Middle frontal gyrus (tissue), 1 donor: Measurements from ENCODE around the gene NINJ2.
"Not testable (repeated sequence)": the region's sequence is repeated elsewhere in the genome, so short reads cannot be mapped to it uniquely, and the experiment has no call there.

Experiments used
- DNase-seq: peaks from one replicate; pipeline ENCODE4 v3.0.0-alpha.2; 2015; ENCODE audit warnings: low spot score; ENCODE audit errors: extremely low spot score

The NINJ2 gene, protein sequence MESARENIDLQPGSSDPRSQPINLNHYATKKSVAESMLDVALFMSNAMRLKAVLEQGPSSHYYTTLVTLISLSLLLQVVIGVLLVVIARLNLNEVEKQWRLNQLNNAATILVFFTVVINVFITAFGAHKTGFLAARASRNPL

DNA sequence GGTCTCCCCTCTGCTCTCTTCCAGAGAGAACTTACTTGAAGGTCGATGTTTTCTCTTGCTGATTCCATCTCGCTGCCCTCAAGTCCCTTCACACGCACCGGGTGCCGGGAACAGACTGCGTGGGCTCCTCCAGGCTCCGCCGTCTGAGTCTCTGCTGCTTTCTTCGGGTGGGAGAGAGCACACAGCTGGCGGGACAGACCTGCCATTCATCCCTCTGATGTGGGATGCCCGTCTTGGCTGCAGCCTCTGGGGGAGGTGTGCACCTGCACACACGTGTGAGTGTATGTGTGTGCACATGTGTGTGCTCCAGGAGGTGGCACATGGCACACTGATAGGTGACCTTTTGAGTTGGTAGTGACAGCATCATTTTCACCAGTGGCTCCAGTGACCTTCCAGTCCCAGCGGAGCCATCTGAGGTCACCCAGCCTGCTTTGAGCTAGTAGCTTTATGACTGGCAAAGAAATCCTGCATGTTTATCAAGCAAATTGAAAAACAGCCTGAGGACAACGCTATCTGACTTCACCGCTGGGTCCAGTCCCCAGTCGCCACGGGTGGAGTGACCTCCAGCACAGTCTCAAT is at the start of gene NINJ2:
Gene NINJ2 (minus strand): TSS at position 153 of the 579 bp plus-strand sequence. CDS start 85 bp downstream, at position 68.
- DNase-seq = no peak

DNA sequence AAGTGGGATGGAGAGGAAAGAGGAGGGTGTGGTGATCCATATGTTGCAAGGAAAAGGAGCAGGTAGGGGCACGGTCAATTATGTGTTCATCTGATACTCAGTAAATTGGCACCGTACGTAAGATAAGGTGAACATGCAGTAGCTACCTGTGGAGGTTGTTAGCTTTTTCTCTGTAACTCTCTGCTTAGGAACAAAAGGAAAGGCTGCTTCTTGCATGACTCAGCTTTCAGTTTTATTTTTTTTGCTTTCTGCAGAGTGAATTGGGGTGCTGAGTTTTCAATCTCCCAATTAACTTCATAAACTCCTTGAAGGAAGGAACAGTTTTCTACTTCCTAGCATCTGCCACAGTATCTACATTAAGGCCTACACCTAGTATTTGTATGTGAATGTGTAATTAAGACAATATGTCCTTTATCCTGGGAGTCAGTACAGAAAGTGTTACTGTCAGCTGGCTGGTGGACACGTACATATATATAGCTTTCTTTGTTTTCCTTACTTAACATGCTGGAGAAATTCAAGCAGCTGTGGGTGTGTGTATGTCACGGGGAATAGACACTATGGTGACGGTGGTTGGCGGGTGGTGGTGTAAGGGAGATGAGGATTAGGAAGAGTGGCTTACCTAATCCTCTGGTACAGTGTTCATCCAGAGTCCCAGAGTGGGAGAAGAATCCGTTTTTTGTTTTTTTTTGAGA is 49.1 kb upstream of the NINJ2 start:
- no peak for DNase-seq

DNA sequence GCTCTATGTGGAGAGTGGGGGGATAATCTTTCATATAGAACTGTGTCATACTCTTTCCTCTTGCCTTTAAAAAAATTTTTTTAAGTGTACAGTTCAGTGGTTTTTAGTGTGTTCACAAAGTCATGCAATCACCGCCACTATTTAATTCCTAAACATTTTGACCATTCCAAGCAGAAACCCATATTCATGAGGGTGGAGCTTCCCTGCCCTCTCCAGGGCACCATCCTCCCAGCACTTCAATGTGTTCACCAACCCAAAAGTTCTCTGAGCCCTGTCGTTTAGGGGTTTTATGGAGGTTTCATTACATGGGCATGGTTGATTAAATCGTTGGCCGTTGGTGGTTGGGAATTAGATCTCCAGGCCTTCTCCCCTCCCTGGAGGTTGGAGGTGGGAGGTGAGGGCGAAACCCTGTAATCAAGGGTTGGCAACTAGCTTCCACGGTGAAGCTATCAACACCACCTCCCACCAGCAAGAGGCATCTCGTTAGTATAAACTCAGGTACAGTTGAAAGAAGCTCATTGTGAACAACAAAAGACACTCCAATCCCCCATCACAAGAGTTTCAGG is 46.3 kb upstream of the NINJ2 start:
- no peak for DNase-seq

DNA sequence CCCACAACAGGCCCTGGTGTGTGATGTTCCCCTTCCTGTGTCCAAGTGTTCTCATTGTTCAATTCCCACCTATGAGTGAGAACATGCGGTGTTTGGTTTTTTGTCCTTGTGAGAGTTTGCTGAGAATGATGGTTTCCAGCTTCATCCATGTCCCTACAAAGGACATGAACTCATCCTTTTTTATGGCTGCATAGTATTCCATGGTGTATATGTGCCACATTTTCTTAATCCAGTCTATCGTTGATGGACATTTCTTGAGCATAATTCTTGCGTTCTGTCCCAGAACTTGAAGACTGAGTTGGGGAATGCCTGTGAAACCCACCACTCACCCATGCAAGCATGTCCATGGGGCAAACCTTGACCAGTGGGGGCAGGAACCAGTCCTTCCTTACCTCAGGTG is 44.8 kb upstream of the NINJ2 start:
- DNase-seq = not testable (repeated sequence)

DNA sequence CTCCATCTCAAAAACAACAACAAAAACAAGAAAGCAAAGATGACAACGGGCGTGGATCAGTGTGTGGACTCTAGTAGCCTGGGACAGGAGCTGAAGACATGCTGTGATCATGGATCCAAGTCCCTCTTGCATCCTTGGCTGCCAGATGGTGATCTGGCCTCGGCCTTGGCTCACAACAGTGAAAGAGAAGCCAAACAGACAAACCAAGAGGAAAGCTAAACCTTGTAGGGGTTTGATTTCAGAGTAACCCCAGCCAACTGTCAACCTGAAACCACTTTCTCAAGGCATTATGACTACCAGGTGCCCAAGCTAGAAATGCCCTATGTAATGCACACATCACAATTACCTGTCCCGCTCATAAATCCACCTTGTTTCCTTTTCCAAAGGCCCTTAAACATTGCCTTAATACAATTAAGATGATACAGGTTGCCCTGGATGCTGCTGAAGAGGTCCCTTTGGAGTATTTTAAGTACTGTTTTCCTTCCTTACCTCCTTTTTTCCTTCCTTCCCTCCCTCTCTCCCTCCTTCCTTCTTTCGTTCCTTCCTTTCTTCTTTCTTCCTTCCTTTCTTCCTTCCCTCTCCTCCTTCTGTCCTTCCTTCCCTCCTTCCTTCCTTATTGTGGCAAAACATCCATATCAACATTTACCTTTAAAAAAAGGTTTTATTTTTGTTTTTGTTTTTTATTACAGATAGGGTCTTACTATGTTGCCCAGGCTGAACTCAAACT is 41.4 kb upstream of the NINJ2 start:
- DNase-seq = no peak

DNA sequence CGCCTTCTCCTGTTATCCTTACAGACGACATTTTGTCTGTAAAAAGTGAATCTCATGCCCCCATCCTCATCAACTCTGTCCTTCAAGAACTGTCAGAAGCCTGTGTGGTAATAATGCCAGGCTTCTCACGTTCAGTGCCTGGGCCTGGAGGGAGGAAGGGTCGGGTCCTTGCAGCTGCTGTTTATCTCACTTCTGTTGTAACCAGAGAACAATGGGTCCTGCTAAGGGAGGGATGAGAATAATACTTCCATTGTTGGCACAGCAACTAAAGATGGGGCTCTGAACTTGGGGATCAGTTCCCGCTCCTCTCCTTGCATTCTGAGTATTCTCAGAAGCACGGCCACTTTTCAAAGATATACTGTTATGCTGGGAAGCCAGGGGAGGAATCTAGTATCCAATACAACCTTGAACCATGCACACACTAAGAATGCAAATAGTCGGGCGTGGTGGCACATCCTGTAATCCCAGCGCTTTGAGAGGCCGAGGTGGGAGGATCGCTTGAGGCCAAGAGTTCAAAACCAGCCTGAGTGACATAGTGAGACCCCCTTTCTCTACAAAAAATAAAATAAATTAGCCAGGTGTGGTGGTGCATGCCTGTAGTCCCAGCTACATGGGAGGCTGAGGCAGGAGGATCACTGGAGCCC is 38.8 kb upstream of the NINJ2 start:
- peak; percentile 57 for DNase-seq

DNA sequence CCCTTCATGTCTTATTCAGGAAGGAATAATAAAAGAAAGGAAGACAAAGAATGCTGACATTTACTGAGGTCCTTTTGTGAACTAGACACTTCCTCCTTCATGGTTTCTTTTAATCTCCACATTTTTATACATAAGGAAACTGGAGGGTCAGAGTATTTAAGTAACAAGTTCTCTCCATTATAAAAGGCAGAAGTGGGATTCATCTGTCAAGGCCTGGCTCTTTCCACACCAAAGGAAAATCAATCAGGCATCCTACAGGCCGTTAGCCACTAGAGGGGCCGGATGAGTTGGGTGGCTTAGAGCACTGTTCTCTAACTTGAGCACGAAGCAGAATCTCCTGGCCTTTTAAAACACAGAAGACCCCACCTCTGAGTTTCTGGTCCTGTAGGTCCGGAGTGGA is 36.8 kb upstream of the NINJ2 start:
- DNase-seq = no peak

DNA sequence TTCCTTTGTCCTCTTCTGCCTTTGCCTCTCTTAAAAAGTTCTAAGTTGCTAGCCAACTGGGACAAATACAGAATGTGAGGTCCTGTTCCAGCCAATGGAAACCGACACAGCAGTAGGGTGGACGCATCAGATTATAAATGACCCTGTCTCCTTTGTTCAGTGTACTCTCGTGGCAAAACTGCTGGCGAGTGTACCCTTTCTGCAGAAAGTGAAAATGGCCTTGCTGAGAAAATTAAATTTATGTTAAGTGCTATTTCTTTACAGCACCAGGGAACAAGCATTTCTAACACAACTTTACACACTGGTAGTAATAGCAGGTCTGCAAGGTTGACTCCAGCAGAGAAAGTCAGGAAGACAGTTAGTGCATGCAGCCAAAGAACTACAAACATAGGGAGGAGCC is 35.0 kb upstream of the NINJ2 start:
- not testable (repeated sequence) for DNase-seq

DNA sequence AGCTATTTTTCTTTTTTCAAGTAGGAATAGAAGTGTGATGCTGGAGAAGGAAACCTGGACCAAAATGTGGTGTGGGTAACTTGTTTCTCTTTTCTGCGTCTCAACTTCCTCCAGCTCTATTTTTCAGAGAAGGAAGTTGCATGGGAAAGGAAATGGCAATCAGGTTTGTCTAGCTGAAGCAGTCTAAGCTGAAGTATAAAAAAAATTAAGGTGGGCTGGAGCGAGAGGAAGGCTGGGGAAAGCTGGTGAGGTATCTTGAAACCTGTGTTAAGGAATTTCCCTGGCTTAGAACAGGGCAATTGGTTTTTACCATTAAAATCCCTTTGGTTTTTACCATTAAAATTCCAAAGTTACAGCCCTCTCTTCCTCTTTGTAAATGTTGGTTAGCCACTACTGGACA is 34.2 kb upstream of the NINJ2 start:
- DNase-seq = no peak

DNA sequence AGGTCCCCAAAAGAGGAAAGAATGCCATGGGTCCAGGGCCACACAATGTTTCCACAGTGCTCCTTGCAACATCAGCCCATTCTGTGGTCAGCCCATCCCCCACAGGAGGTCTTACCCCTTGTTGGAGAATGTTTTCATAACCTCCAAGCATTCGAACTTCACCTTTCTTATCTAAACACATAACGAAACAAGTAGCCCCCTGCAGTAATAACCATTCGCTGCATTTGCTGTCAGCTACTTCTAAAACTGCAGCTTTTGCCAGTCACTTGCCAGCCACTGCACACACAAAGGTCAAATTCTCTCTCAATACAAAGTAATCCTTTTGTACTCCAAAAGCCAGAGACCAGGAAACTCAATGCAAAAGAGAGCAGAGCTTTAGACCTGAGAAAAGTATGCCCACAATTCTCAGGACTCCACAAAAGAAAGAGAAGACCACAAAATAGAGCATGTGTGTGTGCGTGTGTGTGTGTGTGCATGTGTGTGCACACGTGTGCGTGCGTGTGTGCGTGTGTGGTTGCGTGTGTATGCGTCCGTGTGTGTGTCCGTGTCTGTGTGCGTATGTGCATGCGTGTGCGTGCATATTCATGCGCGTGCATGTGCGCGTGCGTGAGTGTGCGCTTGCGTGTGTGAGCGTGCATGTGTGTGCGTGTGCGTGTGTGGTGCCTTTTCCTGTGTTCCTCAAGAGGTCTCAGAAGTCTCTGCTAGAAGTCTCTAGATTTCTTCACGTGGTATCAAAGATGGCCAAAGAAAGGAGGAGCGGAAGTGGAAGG is 31.7 kb upstream of the NINJ2 start:
- DNase-seq = no peak

DNA sequence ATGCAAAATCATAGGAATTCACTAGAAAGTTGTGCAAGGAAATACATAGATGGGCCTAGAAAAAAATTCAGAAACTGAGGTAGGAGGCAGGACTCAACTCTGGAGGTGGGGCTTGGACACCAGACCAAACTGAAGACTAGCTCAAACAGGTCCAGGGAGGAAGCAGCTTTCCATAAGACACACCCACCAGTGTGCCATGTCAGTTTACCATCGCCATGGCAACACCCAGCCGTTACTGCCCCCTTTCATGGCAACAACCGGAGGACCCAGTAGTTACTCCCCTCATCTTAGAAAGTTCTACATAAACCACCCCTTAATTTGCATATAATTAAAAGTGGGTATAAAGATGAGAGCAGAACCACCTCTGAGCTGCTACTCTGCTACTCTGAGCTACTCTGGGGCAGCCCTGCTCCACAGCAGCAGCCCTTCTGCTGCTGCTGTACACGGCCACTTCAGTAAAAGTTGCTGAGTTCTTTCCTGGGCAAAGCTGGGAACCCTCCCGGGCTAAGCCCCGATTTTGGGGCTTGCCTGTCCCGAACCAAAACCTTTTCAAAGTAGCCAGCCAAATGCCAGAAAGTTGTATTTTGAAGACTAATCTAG is 30.8 kb upstream of the NINJ2 start:
- no peak for DNase-seq

DNA sequence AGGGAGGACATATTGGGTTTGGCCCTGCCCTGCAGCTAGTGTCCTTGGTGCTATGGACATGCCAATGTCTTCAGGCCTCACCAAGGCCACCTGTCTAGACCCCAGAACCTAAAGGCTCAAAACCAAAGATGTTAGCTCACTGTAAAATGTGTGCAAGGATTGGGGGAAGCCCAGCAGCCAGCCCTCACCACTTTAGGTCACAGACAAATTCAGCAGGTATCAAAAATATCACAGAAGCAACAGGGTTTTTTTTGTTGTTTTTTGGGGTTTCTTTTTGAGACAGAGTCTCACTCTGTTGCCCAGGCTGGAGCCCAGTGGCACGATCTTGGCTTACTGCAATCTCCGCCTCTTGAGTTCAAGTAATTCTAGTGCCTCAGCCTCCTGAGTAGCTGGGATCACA is 29.0 kb upstream of the NINJ2 start:
- no peak for DNase-seq

DNA sequence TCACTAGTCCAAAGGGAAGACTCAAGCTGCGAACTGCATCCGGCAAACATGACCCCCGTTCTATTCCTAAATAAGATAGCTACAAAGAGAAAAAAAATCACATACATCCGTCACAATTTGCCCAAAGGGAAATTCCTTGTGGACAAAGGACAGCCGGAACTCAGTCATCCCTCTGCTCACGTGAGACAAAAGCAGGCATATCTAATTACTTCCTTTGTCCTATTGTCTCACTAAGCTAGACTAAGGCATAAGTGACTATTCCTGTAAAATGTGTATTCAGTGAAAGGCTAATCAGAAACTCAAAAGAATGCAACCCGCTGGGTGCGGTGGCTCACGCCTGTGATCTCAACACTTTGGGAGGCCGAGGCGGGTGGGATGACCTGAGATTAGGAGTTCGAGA is 27.2 kb upstream of the NINJ2 start:
- DNase-seq = no peak

DNA sequence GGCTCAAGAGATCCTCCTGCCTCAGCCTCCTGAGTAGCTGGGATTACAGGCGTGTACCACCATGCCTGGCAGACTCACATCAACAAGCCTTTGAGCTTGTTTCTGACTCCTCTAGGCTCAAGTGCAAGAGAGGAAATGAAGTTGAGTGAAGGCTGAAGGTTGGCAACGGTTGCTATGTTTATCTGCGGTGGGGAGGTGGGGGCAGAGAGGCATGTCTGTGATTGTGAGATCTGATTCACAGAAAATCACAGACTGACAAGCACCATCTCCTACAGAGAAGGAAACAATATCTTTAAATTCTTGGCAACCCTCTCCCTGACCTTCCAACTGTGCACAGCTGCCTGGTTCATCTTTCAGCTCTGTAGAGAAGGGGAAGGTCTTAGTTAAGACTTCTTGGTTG is 22.1 kb upstream of the NINJ2 start:
- DNase-seq = no peak

DNA sequence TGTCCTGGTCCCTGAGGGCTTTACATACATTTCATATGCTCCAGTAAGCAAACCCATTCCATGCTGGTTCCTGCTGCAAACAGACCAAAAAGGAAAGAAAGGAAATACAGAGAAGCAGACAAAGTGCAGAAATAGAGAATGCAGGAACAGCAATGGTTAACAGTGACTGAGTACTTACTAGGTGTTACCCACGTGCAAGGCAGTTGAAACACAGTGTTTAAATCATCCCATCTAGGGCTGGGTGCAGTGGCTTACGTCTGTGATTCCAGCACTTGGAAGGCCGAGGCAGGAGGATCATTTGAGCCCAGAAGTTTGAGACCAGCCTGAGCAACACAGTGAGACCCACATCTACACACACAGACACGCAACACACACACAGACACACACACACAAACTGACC is 21.2 kb upstream of the NINJ2 start:
- DNase-seq = no peak

DNA sequence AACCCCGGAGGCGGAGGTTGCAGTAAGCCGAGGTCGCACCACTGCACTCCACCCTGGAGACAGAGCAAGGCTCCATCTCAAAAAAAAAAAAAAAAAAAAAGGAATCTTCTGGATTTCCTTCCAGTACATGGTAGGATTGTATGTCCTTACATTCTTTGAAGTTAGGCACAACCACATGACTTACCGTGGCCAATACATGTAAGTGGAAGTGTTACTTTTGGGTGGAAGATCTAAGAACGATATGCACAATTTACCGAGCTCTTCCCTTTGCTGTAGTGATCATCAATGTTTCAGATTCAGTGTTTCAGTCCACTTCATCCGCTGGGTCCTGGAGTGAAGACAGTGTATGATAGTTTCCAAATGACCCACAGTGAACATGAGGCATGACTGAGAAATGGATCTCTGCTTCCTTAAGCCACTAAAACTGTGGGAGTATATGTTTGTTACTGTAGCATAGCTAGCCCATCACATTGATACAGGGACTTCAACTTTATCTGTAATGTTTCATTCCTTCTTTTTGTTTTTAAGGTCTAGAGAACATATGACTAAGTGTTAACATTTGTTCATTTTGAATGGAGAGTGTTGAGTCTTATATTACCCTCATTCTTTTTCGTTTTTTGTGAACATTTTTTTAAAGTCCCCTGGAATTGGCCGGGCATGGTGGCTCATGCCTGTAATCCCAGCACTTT is 18.5 kb upstream of the NINJ2 start:
- no peak for DNase-seq

DNA sequence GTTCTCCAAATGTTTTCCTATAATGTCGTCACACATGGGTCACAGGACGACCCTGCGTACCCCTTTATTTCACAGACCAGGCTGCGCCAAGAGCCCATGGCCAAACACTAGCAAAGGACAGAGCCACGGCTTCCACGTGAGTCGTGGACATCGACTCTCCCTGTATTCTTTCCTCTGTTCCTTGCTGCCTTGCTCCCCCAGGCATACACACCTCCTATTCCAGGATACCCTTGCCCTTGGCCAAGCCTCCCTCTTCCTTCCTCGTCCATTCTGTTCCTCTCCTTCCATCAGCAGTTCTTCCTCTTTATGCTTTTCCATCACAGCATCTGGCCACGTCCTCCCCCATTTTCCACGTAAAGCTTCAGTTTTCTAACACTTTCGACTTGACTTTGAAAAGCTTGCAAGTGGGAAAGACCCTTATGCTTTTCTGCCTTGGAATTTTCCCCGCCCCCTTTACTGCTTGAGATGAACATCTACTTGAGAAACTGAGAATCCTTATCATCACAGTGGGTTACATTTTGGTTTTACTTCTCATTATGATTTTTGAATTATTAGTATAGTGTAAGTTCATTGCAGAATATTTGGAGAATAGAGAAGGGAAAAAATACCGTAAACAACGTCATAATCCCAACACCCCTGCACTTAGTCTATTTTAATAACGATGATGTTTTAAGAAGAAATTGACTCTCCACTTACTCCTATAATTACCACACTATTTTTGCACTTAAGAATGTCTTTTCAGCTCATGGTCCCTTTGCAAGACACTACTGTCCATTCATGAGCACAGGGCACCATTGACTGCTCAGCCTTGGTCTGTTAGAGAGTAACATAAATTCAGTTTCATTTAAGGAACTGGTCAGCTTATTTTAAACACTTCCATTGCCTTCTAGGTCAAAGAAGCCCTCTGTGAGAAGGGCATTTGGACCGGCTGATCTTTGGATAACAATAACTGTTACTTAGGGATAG is 15.8 kb upstream of the NINJ2 start:
- no peak for DNase-seq

DNA sequence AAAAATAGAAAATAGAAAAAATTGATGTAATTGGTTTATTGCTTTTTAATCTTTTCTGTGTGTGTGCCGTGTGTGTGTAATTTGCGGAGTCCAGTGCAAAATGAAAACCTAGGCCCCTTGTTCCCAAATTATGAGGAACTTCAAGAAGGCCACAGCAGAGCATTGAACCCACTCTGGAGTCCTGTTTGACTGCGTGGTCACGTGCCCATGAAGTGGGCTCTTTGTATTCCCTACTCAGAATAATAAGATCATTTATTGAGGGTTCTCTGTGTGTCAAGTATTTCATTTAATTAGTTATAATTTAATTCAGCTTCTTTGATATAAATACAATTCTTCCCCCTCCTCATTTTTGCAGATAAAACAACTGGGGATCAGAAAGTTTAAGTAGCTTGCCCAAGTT is 12.3 kb upstream of the NINJ2 start:
- no peak for DNase-seq
